ENCODE data around the gene NFATC4. TPM values are rescaled to one million over a fixed set of nuclear protein-coding genes. Genes with fewer than 3 reads are reported as not detected.

The NFATC4 gene
- total RNA-seq, 2 donors from 2014 or later = 24.8 to 34.1 TPM

- TF ChIP-seq CTCF (conservative IDR thresholded peaks at IDR 0.05) = no peak
- no peak overlapping the region for H3K27ac Mint-ChIP-seq
- H3K4me1 Mint-ChIP-seq = peaks cover 8% of the 10 kb centered on the region
- Histone ChIP-seq H3K9ac (ENCODE audit: extremely low read depth, low read length, poor library complexity, severe bottlenecking) (no peak overlapping the region), H3K4me3 (ENCODE audit: low read length) (no peak overlapping the region), H3K9me3 (ENCODE audit: control insufficient read depth, low read length) (no peaks in the 10 kb centered on the region), H3K4me1 (ENCODE audit: control insufficient read depth, insufficient read depth, low read length) (no peaks in the 10 kb centered on the region), H3K27me3 (ENCODE audit: control insufficient read depth, insufficient read depth, low read length, poor library complexity, severe bottlenecking) (peaks cover 37% of the 10 kb centered on the region), H3K27ac (ENCODE audit: low read depth, low read length) (no peak overlapping the region), H3K36me3 (ENCODE audit: control insufficient read depth, insufficient read depth, low read length) (no peaks in the 10 kb centered on the region)
- no peaks in the 10 kb centered on the region for H3K9me3 Mint-ChIP-seq
- H3K4me3 Mint-ChIP-seq = no peak overlapping the region
- no peaks in the 10 kb centered on the region for H3K36me3 Mint-ChIP-seq (ENCODE audit: low read depth)
- peaks cover 16% of the 10 kb centered on the region for H3K27me3 Mint-ChIP-seq (ENCODE audit: insufficient read depth)
- no peak for DNase-seq
- 85 to 98% methylated on average over 4 of the region's 4 CpGs for WGBS, 2 experiments (ENCODE audit: insufficient coverage in 1 of 2, insufficient read length in 1 of 2)
Observed at GRCh38 chr14:24422261-24422660, 54.3 kb downstream of the NFATC4 start.

- H3K4me1 ChIP-seq (ENCODE audit: control insufficient read depth, insufficient read depth, low read length) = no peaks in the 10 kb centered on the region
- Mint-ChIP-seq H3K4me3 (no peak overlapping the region), H3K36me3 (ENCODE audit: low read depth) (no peaks in the 10 kb centered on the region), H3K9me3 (no peaks in the 10 kb centered on the region), H3K27me3 (ENCODE audit: insufficient read depth) (peaks cover 16% of the 10 kb centered on the region), H3K4me1 (peaks cover 8% of the 10 kb centered on the region), H3K27ac (no peak overlapping the region)
- H3K9ac ChIP-seq (ENCODE audit: extremely low read depth, low read length, poor library complexity, severe bottlenecking) = no peak overlapping the region
- H3K9me3 ChIP-seq (ENCODE audit: control insufficient read depth, low read length) = no peaks in the 10 kb centered on the region
- WGBS, 2 experiments (ENCODE audit: insufficient coverage in 1 of 2, insufficient read length in 1 of 2) = 84 to 85% methylated on average over 11 to 12 of the region's 12 CpGs
- H3K36me3 ChIP-seq (ENCODE audit: control insufficient read depth, insufficient read depth, low read length) = no peaks in the 10 kb centered on the region
- H3K4me3 ChIP-seq (ENCODE audit: low read length) = no peak overlapping the region
- TF ChIP-seq CTCF (conservative IDR thresholded peaks at IDR 0.05) = no peak
- peaks cover 37% of the 10 kb centered on the region for H3K27me3 ChIP-seq (ENCODE audit: control insufficient read depth, insufficient read depth, low read length, poor library complexity, severe bottlenecking)
- no peak overlapping the region for H3K27ac ChIP-seq (ENCODE audit: low read depth, low read length)
- no peak for DNase-seq
Observed at GRCh38 chr14:24422694-24423601, 55.0 kb downstream of the NFATC4 start.

- Mint-ChIP-seq H3K27ac (no peak overlapping the region), H3K27me3 (ENCODE audit: insufficient read depth) (peaks cover 6% of the 10 kb centered on the region), H3K9me3 (no peaks in the 10 kb centered on the region), H3K4me1 (peaks cover 14% of the 10 kb centered on the region), H3K4me3 (no peak overlapping the region), H3K36me3 (ENCODE audit: low read depth) (no peaks in the 10 kb centered on the region)
- H3K4me3 ChIP-seq (ENCODE audit: low read length) = no peak overlapping the region
- H3K9me3 ChIP-seq (ENCODE audit: control insufficient read depth, low read length) = no peaks in the 10 kb centered on the region
- 83 to 90% methylated on average over 3 of the region's 3 CpGs for WGBS, 2 experiments (ENCODE audit: insufficient coverage in 1 of 2, insufficient read length in 1 of 2)
- no peak overlapping the region for H3K9ac ChIP-seq (ENCODE audit: extremely low read depth, low read length, poor library complexity, severe bottlenecking)
- peaks cover 14% of the 10 kb centered on the region for H3K27me3 ChIP-seq (ENCODE audit: control insufficient read depth, insufficient read depth, low read length, poor library complexity, severe bottlenecking)
- no peaks in the 10 kb centered on the region for H3K36me3 ChIP-seq (ENCODE audit: control insufficient read depth, insufficient read depth, low read length)
- H3K27ac ChIP-seq (ENCODE audit: low read depth, low read length) = no peak overlapping the region
- no peak for DNase-seq
- TF ChIP-seq CTCF (conservative IDR thresholded peaks at IDR 0.05) = no peak
- H3K4me1 ChIP-seq (ENCODE audit: control insufficient read depth, insufficient read depth, low read length) = no peaks in the 10 kb centered on the region
Observed at GRCh38 chr14:24425704-24426103, 57.7 kb downstream of the NFATC4 start.
